ENCODE measurements around the gene RRBP1.

- TF ChIP-seq CTCF (conservative IDR thresholded peaks at IDR 0.05 in 1 of 2, IDR thresholded peaks at IDR 0.05 in 1 of 2; ENCODE audit: extremely low read depth in 1 of 2, insufficient read depth in 1 of 2, low read depth in 1 of 2, low read length in 2 of 2) (no peak), EZH2 (IDR thresholded peaks at IDR 0.05; ENCODE audit: borderline replicate concordance, low read length) (no peak)
Measured at GRCh38 chr20:17671565-17671964, 10.5 kb downstream of the RRBP1 start.
